Right hindlimb (tissue), 1 donor: Measurements from ENCODE around the gene BPIFB2.

ENCODE experiments used
- DNase-seq: peaks from one replicate; pipeline ENCODE4 v3.0.0-alpha.2; 2018

The BPIFB2 gene

GRCh38 chr20:33023439-33024242 is 16.1 kb downstream of the BPIFB2 start:
- no peak for DNase-seq

DNA sequence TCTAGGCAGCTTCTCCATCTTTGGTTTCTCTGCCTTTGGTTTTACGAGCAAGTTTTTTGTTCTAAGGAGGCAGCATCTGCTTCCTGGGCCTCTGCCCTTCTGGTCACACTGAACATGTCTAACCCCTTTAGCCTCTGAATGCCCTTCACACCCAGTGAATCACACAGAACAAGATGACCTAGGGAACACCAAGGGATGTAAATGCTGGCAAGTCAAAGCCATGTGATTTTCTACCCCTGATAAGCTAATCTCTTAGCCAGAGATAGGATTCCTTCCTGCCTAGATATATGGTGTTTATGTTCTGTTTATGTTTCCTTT is 16.7 kb downstream of the BPIFB2 start:
- DNase-seq = no peak

- DNase-seq = no peak
These were observed 17.3 kb downstream of the BPIFB2 start for GRCh38 chr20:33024609-33025317.

- no peak for DNase-seq
These were observed 17.9 kb downstream of the BPIFB2 start for GRCh38 chr20:33025318-33025876.

GRCh38 chr20:33026072-33026778 is 18.7 kb downstream of the BPIFB2 start:
- DNase-seq = no peak

GRCh38 chr20:33026779-33027759 is 19.6 kb downstream of the BPIFB2 start:
- DNase-seq = no peak

GRCh38 chr20:33027769-33028751 is 20.6 kb downstream of the BPIFB2 start:
- DNase-seq = no peak

- DNase-seq = no peak
These were observed 21.4 kb downstream of the BPIFB2 start for GRCh38 chr20:33028875-33029274.

- DNase-seq = no peak
These were observed 22.6 kb downstream of the BPIFB2 start for GRCh38 chr20:33030076-33030475.

DNA sequence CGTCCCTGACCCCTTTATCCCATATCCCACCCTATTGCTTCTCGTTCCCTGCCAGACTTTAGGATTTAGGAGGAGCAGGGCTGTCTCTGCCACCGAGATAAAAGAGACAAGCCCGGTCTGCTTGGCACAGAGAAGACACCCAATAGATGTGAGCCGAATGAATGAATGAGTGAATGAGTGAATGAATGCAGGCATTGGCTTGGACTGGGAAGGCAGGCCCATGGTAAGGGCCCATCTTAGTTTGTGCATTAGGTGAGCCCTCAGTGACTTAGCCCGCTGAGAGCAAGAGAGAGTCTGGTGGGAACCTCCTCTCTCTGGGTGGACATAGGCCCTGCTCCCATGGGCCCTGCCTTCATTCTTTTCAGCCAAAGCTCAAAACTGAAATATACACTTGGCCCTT is 23.1 kb downstream of the BPIFB2 start:
- no peak for DNase-seq

GRCh38 chr20:33031531-33031930 is 24.0 kb downstream of the BPIFB2 start, which contains the start of gene BPIFB6:
Gene BPIFB6, plus strand, starts transcription at chr20:33031648. Its CDS starts 0 bp downstream, at chr20:33031648.
- no peak for DNase-seq

- DNase-seq = no peak
These were observed 25.1 kb downstream of the BPIFB2 start for GRCh38 chr20:33032555-33032954.

- no peak for DNase-seq
These were observed 25.9 kb downstream of the BPIFB2 start for GRCh38 chr20:33033381-33033780.

DNA sequence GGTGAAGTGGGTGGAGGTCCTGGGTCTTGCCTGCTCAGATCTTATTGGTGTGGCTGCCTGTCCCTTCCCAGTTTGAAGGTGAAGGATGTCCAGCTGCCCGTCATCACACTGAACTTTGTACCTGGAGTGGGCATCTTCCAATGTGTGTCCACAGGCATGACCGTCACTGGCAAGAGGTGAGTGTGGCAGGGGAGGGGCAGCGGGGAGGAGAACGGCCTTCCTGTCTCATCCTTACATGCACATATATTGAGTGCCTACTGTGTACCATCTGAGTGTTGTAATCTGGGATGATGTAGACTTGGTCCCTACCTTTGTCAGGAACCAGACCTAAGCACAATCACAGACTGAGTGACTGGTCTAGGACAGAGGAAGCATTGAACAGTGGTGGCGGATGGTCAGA is 26.6 kb downstream of the BPIFB2 start:
- DNase-seq = no peak

DNA sequence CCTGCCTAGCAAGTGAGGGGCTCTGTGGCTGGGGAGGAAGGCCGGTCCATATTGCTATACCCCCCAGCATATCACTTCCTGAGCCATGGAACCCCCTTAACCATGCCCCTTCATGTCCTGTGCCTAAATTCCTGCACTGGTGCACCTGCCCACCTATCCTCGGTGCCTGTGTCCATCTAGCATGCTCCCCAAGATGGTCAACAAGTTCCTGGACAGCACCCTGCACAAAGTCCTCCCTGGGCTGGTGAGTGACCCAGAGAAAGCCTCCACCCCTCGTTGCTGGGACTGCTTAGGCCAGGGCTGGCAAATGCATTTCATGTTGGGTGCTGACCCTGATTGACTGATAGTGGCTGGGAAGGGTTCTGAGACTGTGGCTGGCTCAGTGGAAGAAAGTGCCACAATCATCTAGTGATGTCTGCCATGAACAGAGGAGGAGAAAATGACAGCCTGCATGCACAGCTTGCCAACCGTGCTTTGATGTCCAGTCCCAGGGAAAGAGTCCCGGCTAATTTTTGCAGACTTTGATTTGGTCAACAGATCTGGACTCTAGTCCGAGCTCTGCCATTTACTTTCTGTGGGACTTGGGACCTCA is 27.5 kb downstream of the BPIFB2 start:
- no peak for DNase-seq

DNA sequence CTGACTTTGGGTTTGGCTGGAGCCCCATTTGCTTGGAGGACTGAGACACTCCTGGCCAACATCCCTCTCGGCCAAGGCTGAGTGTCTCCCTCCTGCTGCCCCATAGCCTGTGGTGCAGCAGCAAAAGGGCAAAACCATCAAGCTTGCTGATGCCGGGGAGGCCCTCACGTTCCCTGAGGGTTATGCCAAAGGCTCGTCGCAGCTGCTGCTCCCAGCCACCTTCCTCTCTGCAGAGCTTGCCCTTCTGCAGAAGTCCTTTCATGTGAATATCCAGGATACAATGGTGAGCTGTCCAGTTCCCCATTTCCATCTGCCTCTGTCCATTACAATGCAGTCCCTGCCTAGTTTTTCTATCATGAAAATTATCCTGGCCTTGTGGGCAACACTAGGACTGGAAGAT is 30.0 kb downstream of the BPIFB2 start:
- DNase-seq = no peak

DNA sequence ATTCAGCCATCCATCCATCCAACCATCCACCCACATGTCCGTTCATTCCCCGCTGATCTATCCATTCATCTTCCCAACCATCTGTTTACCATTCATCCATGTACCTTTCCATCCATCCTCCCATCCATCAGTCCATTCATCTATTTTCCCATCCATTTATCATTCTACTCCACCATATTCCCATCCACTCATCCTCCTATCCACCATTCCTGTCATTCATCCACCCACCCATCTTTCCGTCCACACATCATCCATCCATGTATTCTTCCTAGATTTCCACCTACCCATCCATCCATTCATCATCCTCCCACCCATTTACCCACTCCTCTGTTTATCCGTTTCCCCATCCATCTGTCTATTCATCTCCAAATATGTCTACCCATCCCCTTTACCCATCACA is 30.7 kb downstream of the BPIFB2 start:
- DNase-seq = no peak

GRCh38 chr20:33042430-33042829 is 34.9 kb downstream of the BPIFB2 start:
- DNase-seq = no peak

DNA sequence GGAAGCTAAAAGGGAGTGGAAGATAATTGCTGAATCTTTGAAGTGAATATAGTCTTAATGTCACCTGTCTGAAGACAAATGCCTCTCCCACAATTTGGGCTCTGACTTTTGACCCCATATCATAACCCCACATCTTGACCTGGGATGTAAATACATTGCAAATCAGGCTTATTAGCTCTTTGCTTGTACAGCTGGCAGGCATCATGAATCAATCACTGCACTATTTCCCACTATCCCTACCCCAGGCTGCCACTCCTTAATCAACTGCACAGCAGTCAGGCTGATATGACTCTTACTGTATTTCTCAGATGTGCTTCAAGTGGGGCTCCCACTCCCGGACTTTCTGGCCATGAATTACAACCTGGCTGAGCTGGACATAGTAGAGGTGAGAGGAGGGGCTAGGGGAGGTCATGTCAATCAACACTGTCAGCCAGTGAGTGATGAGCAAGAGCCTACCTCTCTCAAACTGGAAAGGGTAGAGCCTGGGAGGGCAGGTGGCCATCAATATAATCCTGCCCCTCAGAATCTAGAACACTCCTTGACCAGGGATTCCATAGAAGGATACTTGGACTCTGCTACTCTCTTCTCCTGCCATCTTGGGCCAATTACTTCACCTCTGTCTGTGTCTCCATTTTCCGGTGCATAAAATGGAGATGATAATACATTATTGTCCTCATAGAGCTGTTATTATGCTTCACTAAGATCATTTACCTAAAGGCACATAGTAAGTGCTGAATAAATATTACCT is 35.7 kb downstream of the BPIFB2 start:
- no peak for DNase-seq

- DNase-seq = no peak
These were observed 36.3 kb downstream of the BPIFB2 start for GRCh38 chr20:33043731-33044181.
